GM10266 (cell line): ENCODE measurements around the gene MADCAM1.

ENCODE experiments used
- DNase-seq: peaks from one replicate; pipeline ENCODE4 v3.0.0; 2012; ENCODE audit errors: extremely low spot score
- TF ChIP-seq, protein P1 (sequence below): IDR thresholded peaks from 2 replicates; pipeline ENCODE4 v1.5.1; 2012; ENCODE audit warnings: mild to moderate bottlenecking, low read depth; ENCODE audit not compliant: control insufficient read depth, insufficient read depth; ENCODE audit errors: missing control alignments

MADCAM1 gene

GRCh38 chr19:547117-547516, 50.8 kb downstream of the MADCAM1 start:
- TF ChIP-seq, protein P1, sequence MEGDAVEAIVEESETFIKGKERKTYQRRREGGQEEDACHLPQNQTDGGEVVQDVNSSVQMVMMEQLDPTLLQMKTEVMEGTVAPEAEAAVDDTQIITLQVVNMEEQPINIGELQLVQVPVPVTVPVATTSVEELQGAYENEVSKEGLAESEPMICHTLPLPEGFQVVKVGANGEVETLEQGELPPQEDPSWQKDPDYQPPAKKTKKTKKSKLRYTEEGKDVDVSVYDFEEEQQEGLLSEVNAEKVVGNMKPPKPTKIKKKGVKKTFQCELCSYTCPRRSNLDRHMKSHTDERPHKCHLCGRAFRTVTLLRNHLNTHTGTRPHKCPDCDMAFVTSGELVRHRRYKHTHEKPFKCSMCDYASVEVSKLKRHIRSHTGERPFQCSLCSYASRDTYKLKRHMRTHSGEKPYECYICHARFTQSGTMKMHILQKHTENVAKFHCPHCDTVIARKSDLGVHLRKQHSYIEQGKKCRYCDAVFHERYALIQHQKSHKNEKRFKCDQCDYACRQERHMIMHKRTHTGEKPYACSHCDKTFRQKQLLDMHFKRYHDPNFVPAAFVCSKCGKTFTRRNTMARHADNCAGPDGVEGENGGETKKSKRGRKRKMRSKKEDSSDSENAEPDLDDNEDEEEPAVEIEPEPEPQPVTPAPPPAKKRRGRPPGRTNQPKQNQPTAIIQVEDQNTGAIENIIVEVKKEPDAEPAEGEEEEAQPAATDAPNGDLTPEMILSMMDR, result no peak
- no peak for DNase-seq

DNA sequence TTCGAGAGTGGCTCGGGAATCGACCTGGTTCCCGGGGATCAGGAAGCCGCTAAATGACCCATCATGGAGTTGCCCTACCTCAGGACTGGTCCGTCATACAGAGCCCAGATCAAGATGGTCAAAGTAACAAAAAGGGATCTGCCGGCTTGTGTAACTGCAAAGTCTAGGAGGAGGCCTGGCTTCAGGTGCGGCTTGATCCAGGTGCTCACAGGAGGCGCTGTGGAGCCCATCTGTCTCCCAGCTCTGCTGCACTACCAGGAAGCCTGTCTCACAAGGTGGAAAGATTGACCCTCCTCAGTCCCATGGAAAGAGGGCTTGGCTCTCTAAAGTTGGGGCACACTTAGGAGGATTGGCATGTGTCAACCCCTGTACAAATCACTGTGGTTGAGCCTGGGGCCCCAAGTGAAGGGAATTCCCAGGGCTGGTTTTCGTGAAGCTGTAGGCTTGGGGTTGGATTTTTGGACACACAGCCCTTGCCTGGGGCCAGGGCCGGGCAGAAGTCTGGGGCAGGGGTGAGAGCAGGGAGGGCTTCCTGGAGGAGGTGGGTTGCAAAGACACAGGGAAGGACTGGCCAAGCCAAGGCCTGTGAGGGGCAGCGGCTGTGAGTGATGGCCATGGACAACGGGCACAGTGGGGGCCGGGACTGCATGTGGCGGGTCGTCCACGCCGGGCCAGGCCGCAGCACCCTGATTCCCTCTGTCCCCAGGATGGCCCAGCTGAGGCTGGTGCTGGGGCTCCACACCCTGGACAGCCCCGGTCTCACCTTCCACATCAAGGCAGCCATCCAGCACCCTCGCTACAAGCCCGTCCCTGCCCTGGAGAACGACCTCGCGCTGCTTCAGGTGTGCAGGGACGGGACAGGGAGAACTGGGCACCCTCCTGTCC, 51.8 kb downstream of the MADCAM1 start:
- TF ChIP-seq, protein P1, result no peak
- DNase-seq, result no peak

GRCh38 chr19:548886-549830, 52.9 kb downstream of the MADCAM1 start:
- DNase-seq, result no peak
- TF ChIP-seq, protein P1, result no peak

- no peak for DNase-seq
- TF ChIP-seq, protein P1, result no peak
These were observed 58.5 kb downstream of the MADCAM1 start for GRCh38 chr19:554817-555216.
